HUES6 (cell line): ENCODE results near the gene PIN1.
"Not testable (repeated sequence)": the region's sequence is repeated elsewhere in the genome, so short reads cannot be mapped to it uniquely, and the experiment has no call there.

Experiments used
- H3K27ac ChIP-seq: 2 replicates; pipeline ENCODE4 v1.7.0; 2013; ENCODE audit warnings: low read depth, mild to moderate bottlenecking, low read length, inconsistent platforms
- H3K27me3 ChIP-seq: 2 replicates; pipeline ENCODE4 v1.6.1; 2013; ENCODE audit warnings: low read length; ENCODE audit not compliant: control insufficient read depth, insufficient read depth
- H3K36me3 ChIP-seq: 2 replicates; pipeline ENCODE4 v1.6.1; 2013; ENCODE audit warnings: low read length; ENCODE audit not compliant: control insufficient read depth, insufficient read depth
- H3K4me1 ChIP-seq: 2 replicates; pipeline ENCODE4 v1.6.1; 2013; ENCODE audit warnings: low read length; ENCODE audit not compliant: control insufficient read depth, insufficient read depth
- H3K4me3 ChIP-seq: 2 replicates; pipeline ENCODE4 v1.5.1; 2013; ENCODE audit warnings: low read depth, low read length
- H3K9ac ChIP-seq: one replicate; pipeline ENCODE4 v1.6.1; 2013; ENCODE audit warnings: mild to moderate bottlenecking, low read length
- H3K9me3 ChIP-seq: 2 replicates; pipeline ENCODE4 v1.6.1; 2013; ENCODE audit warnings: low read depth, low read length; ENCODE audit not compliant: control insufficient read depth, insufficient read depth

Gene PIN1

DNA sequence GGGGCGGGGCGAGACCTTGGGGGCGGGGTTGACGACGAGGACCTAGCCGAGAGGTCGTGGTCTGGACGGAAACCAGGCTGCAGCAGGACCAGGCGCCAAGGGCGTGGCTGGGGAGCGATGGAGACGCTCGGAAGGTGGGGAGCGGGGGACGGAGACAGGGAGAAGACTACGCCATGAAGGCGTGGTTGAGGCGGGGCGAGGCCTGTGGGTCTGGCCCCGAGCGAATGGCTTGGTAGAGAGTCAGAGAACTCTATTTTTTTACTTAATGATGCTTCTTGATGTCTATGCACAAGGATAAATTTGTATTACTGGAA lies 15.6 kb upstream of the PIN1 start:
- Histone ChIP-seq H3K4me1 (peaks cover 5% of the 10 kb centered on the region), H3K27me3 (no peaks in the 10 kb centered on the region), H3K4me3 (peak overlapping the region; percentile 45), H3K27ac (no peak overlapping the region), H3K9me3 (peaks cover 6% of the 10 kb centered on the region), H3K9ac (no peak overlapping the region), H3K36me3 (peaks cover 5% of the 10 kb centered on the region)

DNA sequence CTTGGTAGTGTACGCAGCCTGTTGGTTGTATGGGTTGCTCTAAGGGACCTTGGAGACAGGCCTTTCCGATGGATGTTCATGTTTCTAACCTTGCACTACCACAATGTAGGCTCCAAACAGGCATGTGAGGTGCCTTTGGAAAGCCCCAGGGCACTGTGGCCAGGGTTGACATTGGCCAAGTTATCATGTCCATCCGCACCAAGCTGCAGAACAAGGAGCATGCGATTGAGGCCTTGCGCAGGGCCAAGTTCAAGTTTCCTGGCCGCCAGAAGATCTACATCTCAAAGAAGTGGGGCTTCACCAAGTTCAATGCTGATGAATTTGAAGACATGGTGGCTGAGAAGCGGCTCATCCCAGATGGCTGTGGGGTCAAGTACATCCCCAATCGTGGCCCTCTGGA lies 15.1 kb upstream of the PIN1 start:
- H3K27me3 ChIP-seq, H3K27ac ChIP-seq, H3K36me3 ChIP-seq, H3K4me1 ChIP-seq, H3K9me3 ChIP-seq, H3K9ac ChIP-seq: not testable (repeated sequence)
- H3K4me3 ChIP-seq: peak overlapping the region; percentile 45

DNA sequence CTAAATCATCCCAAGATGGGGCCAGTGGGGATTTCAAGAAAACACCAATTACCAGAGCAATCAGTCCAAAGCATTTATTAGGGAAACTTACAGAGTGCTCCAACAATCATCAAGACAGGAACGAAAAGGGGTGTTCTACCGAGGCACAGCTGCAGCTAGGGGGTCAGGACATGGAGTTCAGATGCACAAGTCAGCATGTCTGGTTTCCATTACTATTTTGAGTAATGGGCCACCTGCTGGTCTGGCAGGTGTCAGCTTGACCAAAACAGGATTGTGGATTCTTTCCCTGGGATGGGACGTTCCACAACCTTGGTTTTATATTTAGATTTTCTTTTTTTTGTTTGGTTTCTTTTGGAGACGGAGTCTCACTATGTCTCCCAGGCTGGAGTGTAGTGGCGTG lies 11.3 kb upstream of the PIN1 start:
- Histone ChIP-seq H3K9me3 (no peaks in the 10 kb centered on the region), H3K36me3 (no peaks in the 10 kb centered on the region), H3K9ac (no peak overlapping the region), H3K27me3 (no peaks in the 10 kb centered on the region), H3K4me1 (peaks cover 8% of the 10 kb centered on the region), H3K27ac (no peak overlapping the region), H3K4me3 (no peak overlapping the region)

DNA sequence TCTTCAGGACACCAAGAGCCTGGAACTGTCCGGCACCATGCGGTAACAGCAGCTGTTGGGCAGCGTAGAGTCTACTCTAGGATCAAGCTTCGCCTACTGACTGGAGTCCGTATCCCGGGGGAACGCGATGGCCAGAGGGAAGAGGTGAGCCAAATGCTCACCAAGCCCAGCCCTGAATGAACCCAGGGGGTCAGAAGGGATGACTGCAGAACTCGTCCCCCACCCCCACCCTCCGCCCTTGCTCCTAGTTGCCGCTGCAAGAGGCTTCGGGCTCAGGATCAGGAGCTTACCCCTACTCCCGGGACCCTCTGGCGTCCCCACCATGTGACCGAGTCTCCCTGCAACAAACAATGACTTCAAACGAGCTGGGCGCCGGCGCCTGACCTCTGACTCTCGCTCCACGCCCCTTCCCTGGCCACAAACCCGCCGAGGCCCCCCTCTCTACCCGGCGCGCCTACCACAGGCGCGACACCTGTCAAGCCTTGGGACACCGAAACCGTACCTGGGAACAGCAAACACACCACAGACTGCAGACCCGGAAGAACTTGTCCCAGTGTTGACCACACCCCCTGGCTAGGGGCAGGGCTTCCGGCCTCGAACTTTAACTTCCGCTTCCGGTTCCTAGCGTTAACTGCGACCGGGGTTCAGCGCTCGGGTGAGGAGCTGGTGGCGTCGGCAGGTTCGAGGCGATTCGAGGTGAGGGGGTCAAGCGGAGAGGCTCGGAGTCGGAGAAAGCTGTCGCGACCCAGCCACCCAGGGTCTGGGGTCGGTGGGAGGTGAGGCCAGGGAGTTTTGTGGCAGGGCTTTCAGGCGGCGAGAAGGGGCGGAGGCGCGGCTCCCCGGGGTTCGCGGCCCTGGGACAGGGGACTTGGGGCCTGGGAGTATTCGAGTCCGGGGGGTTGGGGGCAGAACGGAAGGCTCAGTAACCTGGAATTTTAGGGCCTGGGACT lies 7.6 kb upstream of the PIN1 start, which contains the start of gene UBL5:
Gene UBL5 (plus strand): TSS at position 630 of the 950 bp plus-strand sequence. CDS start 420 bp downstream, outside the sequence.
- Histone ChIP-seq H3K36me3 (peaks cover 16% of the 10 kb centered on the region), H3K9me3 (no peaks in the 10 kb centered on the region), H3K4me3 (peak within 1 kb of the TSS; percentile 97), H3K27me3 (no peaks in the 10 kb centered on the region), H3K4me1 (0 out of 2 replicates have a peak, but pooled peaks cover 3% of the 10 kb centered on the region), H3K27ac (peak within 1 kb of the TSS; percentile 61; the same call in 1 of the 2 replicates), H3K9ac (peak within 1 kb of the TSS; percentile 90)

DNA sequence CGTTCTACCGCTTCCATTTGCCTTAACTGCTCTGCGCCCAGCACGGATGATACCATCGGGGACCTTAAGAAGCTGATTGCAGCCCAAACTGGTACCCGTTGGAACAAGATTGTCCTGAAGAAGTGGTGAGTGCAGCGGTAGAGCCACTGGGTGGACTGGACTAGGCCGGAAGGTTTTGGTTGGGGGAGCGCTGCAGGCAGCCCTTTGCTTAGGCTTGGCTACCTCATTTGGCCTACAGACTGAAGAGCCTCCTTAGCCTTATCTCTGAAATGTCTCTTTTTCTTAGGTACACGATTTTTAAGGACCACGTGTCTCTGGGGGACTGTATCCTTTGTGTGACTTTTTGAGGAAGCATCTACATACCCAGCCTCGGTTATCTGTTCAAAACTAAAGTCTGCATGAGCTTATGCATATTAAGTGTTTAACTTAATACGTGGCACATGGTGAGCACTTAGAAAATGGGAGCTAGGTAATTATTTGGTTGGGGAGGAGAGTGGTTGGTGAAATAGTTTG lies 6.5 kb upstream of the PIN1 start:
- H3K4me1 ChIP-seq: 0 out of 2 replicates have a peak, but pooled peaks cover 3% of the 10 kb centered on the region
- peak overlapping the region; percentile 61; the same call in 1 of the 2 replicates for H3K27ac ChIP-seq

DNA sequence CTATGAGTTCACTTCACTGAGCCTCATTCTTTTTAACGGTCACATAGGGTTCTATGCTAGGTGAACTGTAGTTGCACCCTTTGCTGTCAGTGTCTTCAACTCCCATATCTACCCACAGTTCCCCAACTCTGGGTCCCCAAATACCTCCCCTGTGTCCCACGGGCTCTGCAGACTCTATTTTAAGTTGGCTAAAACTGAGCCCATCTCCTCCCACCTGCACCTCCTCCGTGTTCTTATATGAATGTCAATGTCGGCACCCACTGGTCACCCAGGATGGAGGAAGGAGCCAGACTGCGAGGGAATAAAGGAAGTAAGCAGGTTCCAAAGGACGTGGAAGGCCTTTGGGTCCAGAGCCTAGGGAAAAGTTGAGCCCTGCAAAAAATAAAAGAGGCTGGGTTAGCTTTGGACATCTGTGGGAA lies 802 bp upstream of the PIN1 start:
- Histone ChIP-seq H3K9me3 (no peaks in the 10 kb centered on the region), H3K27me3 (no peaks in the 10 kb centered on the region), H3K9ac (no peak overlapping the region), H3K36me3 (peaks cover 31% of the 10 kb centered on the region), H3K4me1 (peaks cover 5% of the 10 kb centered on the region; the same call in 1 of the 2 replicates), H3K27ac (no peak overlapping the region), H3K4me3 (peak overlapping the region; percentile 46)

More for the DNA sequence above, 6.5 kb upstream of the PIN1 start:
- Histone ChIP-seq H3K36me3 (peaks cover 16% of the 10 kb centered on the region), H3K4me3 (peak overlapping the region; percentile 97), H3K27me3 (no peaks in the 10 kb centered on the region), H3K9ac (peak overlapping the region; percentile 90), H3K9me3 (no peaks in the 10 kb centered on the region)

DNA sequence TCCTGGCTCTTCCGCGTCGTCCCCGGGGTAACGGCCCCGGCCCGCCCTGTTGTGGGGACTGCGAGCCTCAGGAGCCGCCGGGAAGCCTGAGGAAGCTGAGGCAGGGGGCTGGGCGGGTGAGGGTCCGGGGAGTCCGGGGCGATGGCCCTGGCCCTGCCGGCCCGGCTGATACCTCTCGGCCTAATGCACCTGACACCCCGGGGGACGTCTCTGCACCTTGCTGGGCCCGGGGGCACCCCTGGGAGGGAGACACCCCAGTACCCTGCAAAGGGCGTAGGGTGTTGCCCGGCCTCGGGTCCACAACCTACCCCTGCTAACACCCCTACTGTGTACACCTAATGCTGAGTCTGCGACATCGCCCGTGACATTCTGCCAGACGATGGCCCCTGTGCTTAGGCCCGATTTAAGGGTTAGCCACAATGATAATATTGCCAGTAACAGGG lies 410 bp downstream of the PIN1 start:
- H3K27ac ChIP-seq: peak overlapping the region; percentile 68; the same call in 1 of the 2 replicates
- H3K27me3 ChIP-seq: no peaks in the 10 kb centered on the region
- H3K4me3 ChIP-seq: peak overlapping the region; percentile 96
- H3K9ac ChIP-seq: peak overlapping the region; percentile 82
- no peaks in the 10 kb centered on the region for H3K9me3 ChIP-seq
- peaks cover 5% of the 10 kb centered on the region; the same call in 1 of the 2 replicates for H3K4me1 ChIP-seq
- H3K36me3 ChIP-seq: peaks cover 32% of the 10 kb centered on the region

DNA sequence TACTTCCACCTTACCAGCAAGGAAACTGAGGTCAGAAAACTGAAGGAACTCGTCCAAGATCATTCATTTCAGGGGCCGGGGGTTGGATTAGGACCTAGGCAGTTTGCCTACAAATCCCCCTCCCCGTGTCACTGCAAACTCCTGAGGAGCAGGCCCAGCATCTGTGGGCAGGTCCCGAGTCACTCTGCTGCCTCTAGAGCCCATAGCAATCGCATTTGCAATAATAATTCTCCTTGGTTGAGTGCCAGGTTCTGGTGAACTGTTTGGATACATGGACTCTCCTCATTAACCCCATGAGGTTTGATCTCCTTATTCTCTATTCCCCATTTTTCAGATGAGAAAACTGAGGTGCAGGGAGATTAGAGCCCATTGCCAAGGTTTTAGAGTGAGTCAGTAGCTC lies 903 bp downstream of the PIN1 start:
- Histone ChIP-seq H3K4me3 (peak overlapping the region; percentile 96), H3K27me3 (no peaks in the 10 kb centered on the region), H3K36me3 (peaks cover 35% of the 10 kb centered on the region), H3K9ac (peak overlapping the region; percentile 82), H3K9me3 (no peaks in the 10 kb centered on the region), H3K27ac (no peak overlapping the region), H3K4me1 (peaks cover 5% of the 10 kb centered on the region; the same call in 1 of the 2 replicates)

DNA sequence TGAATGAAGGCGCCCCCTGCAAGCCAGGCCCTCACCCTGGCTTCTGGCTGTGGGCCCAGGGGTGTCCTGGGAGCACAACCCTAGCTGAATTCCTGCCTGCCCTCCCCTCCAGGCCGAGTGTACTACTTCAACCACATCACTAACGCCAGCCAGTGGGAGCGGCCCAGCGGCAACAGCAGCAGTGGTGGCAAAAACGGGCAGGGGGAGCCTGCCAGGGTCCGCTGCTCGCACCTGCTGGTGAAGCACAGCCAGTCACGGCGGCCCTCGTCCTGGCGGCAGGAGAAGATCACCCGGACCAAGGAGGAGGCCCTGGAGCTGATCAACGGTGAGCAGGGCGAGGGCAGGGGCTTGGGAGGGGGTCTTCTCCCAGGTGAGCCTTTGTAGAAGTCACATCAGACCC lies 3.2 kb downstream of the PIN1 start:
- peaks cover 51% of the 10 kb centered on the region for H3K36me3 ChIP-seq
- H3K27ac ChIP-seq: no peak overlapping the region
- H3K9me3 ChIP-seq: no peaks in the 10 kb centered on the region
- H3K4me3 ChIP-seq: no peak overlapping the region
- H3K27me3 ChIP-seq: no peaks in the 10 kb centered on the region
- H3K4me1 ChIP-seq: peaks cover 5% of the 10 kb centered on the region; the same call in 1 of the 2 replicates
- H3K9ac ChIP-seq: no peak overlapping the region

DNA sequence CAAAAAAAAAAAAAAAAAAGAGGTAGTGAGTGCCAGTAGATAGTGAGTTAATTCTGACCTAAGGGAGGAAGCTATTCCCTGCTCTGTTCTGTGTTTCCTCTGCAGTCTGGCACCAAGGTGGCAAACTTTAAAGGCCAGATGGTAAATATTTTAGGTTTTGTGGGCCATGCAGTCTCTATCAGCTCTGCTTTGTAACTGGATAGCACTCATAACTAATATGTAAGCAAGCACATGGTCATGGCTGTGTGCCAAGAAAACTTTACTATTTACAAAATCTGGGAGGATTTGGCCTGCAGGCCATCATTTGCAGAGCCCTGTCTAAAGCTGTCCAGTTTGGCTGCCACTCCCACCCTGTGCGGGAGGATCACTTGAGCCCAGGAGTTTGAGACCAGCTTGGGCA lies 4.3 kb downstream of the PIN1 start:
- Histone ChIP-seq H3K27ac (no peak overlapping the region), H3K9ac (no peak overlapping the region), H3K4me3 (no peak overlapping the region), H3K27me3 (no peaks in the 10 kb centered on the region), H3K9me3 (no peaks in the 10 kb centered on the region), H3K36me3 (peaks cover 59% of the 10 kb centered on the region), H3K4me1 (peaks cover 5% of the 10 kb centered on the region; the same call in 1 of the 2 replicates)
